Tibial nerve (tissue), 4 donors: ENCODE measurements around the gene EP300. TPM values are rescaled to one million over a fixed set of nuclear protein-coding genes. Genes with fewer than 3 reads are reported as not detected.

Experiments
- DNase-seq, 2 donors: peaks; one replicate each; pipeline ENCODE4 v3.0.0-alpha.2; 2019; ENCODE audit warnings: low spot score in 2 of 2
- H3K27ac ChIP-seq, 4 donors: fragments of 200-600 bp; sonication (generic) in 3 of 4; one replicate each; pipeline ENCODE4 v1.5.1; 2017 to 2019; ENCODE audit warnings: mild to moderate bottlenecking in 1 of 4
- H3K27me3 ChIP-seq, 2 donors: fragments of 200-600 bp; sonication (generic) in 1 of 2; one replicate each; pipeline versions ENCODE4 v1.5.1 to v1.6.0; 2017 to 2019
- H3K36me3 ChIP-seq, 3 donors: fragments of 200-600 bp; sonication (generic); one replicate each; pipeline ENCODE4 v1.5.1; 2018 to 2019
- H3K4me1 ChIP-seq, 4 donors: fragments of 200-600 bp; sonication (generic) in 3 of 4; one replicate each; pipeline ENCODE4 v1.5.1; 2017 to 2019
- H3K4me3 ChIP-seq, 4 donors: fragments of 200-600 bp; sonication (generic) in 3 of 4; one replicate each; pipeline ENCODE4 v1.5.1; 2017 to 2019; ENCODE audit warnings: mild to moderate bottlenecking in 1 of 4, moderate library complexity in 1 of 4
- H3K9me3 ChIP-seq, 4 donors: fragments of 200-600 bp; sonication (generic) in 3 of 4; one replicate each; pipeline ENCODE4 v1.5.1; 2017 to 2019
- CTCF ChIP-seq, 5 experiments: fragments of 200-600 bp in 3 of 5; fragments of 450-650 bp in 2 of 5; sonication (generic) in 3 of 5; IDR thresholded peaks; one replicate each; pipeline ENCODE4 v1.5.1; 2016 to 2019; ENCODE audit warnings: antibody characterized with exemption in 5 of 5, mild to moderate bottlenecking in 3 of 5, moderate library complexity in 2 of 5
- EP300 ChIP-seq, 2 donors: sonication (generic); formaldehyde crosslinking; IDR thresholded peaks; one replicate each; pipeline ENCODE4 v1.6.1; 2017; ENCODE audit warnings: antibody characterized with exemption in 2 of 2, mild to moderate bottlenecking in 1 of 2
- POLR2A ChIP-seq, 2 donors: fragments of 450-650 bp; IDR thresholded peaks; one replicate each; pipeline ENCODE4 v1.6.1; 2017; ENCODE audit warnings: antibody characterized with exemption in 2 of 2, mild to moderate bottlenecking in 2 of 2, moderate library complexity in 2 of 2
- WGBS, 2 donors: methylation state at CpG; one replicate each; pipeline ENCODE4 v1.1.5; 2018; 5-methylcytosine and 5-hydroxymethylcytosine counted together
- total RNA-seq, 4 donors: library from RNA; depleted of rRNA; stranded (reverse); fragments of >200 nt; gene quantifications; one replicate each; pipeline ENCODE4 v1.1.0, GENCODE V29; 2016

EP300 gene
- total RNA-seq, 4 donors from 2014 or later: 75.8 to 97.7 (median 87.7) TPM

GRCh38 chr22:41180926-41181325, 88.5 kb downstream of the EP300 start:
- 73 to 84% methylated on average over 3 of the region's 3 CpGs for WGBS, 2 donors
- Histone ChIP-seq H3K9me3 (no peaks in the 10 kb centered on the region), H3K36me3 (peaks cover 6 to 42% (median 27%) of the 10 kb centered on the region in 3 donors), H3K4me3 (no peak overlapping the region), H3K27ac (no peak overlapping the region), H3K27me3 (no peaks in the 10 kb centered on the region), H3K4me1 (peaks cover 0 to 3% (median 0%) of the 10 kb centered on the region in 4 donors)
- DNase-seq: no peak
- TF ChIP-seq EP300 (IDR thresholded peaks at IDR 0.05): no peak
- TF ChIP-seq CTCF (IDR thresholded peaks at IDR 0.05): no peak
- TF ChIP-seq POLR2A (IDR thresholded peaks at IDR 0.05): no peak

- DNase-seq: no peak
- no peak overlapping the region for H3K4me3 ChIP-seq
- peaks cover 4 to 36% (median 21%) of the 10 kb centered on the region in 3 donors for H3K36me3 ChIP-seq
- no peak for TF ChIP-seq EP300 (IDR thresholded peaks at IDR 0.05)
- TF ChIP-seq POLR2A (IDR thresholded peaks at IDR 0.05): no peak
- TF ChIP-seq CTCF (IDR thresholded peaks at IDR 0.05): no peak
- H3K9me3 ChIP-seq: no peaks in the 10 kb centered on the region
- 71 to 74% methylated on average over 15 of the region's 15 CpGs for WGBS, 2 donors
- peaks cover 0 to 3% (median 0%) of the 10 kb centered on the region in 4 donors for H3K4me1 ChIP-seq
- no peaks in the 10 kb centered on the region for H3K27me3 ChIP-seq
- no peak overlapping the region for H3K27ac ChIP-seq
Observed at GRCh38 chr22:41181349-41182241, 89.2 kb downstream of the EP300 start.

GRCh38 chr22:41184679-41185078, 92.3 kb downstream of the EP300 start:
- H3K4me3 ChIP-seq: no peak overlapping the region
- H3K27ac ChIP-seq: no peak overlapping the region
- no peaks in the 10 kb centered on the region for H3K27me3 ChIP-seq
- no peak for TF ChIP-seq CTCF (IDR thresholded peaks at IDR 0.05)
- no peak for TF ChIP-seq POLR2A (IDR thresholded peaks at IDR 0.05)
- TF ChIP-seq EP300 (IDR thresholded peaks at IDR 0.05): no peak
- no peaks in the 10 kb centered on the region for H3K4me1 ChIP-seq
- H3K36me3 ChIP-seq: peaks cover 0 to 10% (median 0%) of the 10 kb centered on the region in 3 donors
- DNase-seq: no peak
- H3K9me3 ChIP-seq: no peaks in the 10 kb centered on the region
- 46 to 60% methylated on average over 3 of the region's 3 CpGs for WGBS, 2 donors

GRCh38 chr22:41191467-41191866, 99.1 kb downstream of the EP300 start:
- no peak overlapping the region for H3K4me3 ChIP-seq
- TF ChIP-seq EP300 (IDR thresholded peaks at IDR 0.05): no peak
- DNase-seq: no peak
- 80 to 91% methylated on average over 2 of the region's 2 CpGs for WGBS, 2 donors
- H3K4me1 ChIP-seq: peaks cover 0 to under 1% (median under 1%) of the 10 kb centered on the region in 4 donors
- H3K27me3 ChIP-seq: no peaks in the 10 kb centered on the region
- no peak overlapping the region for H3K27ac ChIP-seq
- H3K9me3 ChIP-seq: no peaks in the 10 kb centered on the region
- H3K36me3 ChIP-seq: no peaks in the 10 kb centered on the region

GRCh38 chr22:41193829-41194228, 101.4 kb downstream of the EP300 start:
- H3K27ac ChIP-seq: no peak overlapping the region
- TF ChIP-seq POLR2A (IDR thresholded peaks at IDR 0.05) (no peak), EP300 (IDR thresholded peaks at IDR 0.05) (no peak), CTCF (IDR thresholded peaks at IDR 0.05) (no peak)
- no peaks in the 10 kb centered on the region for H3K9me3 ChIP-seq
- no peaks in the 10 kb centered on the region for H3K27me3 ChIP-seq
- WGBS, 2 donors: 83 to 87% methylated on average over 6 of the region's 6 CpGs
- no peak for DNase-seq
- no peak overlapping the region for H3K4me3 ChIP-seq
- no peaks in the 10 kb centered on the region for H3K36me3 ChIP-seq
- peaks cover 0 to 17% (median 14%) of the 10 kb centered on the region in 4 donors for H3K4me1 ChIP-seq
